Measurements from ENCODE around the gene FCHSD1.

FCHSD1 gene

DNA sequence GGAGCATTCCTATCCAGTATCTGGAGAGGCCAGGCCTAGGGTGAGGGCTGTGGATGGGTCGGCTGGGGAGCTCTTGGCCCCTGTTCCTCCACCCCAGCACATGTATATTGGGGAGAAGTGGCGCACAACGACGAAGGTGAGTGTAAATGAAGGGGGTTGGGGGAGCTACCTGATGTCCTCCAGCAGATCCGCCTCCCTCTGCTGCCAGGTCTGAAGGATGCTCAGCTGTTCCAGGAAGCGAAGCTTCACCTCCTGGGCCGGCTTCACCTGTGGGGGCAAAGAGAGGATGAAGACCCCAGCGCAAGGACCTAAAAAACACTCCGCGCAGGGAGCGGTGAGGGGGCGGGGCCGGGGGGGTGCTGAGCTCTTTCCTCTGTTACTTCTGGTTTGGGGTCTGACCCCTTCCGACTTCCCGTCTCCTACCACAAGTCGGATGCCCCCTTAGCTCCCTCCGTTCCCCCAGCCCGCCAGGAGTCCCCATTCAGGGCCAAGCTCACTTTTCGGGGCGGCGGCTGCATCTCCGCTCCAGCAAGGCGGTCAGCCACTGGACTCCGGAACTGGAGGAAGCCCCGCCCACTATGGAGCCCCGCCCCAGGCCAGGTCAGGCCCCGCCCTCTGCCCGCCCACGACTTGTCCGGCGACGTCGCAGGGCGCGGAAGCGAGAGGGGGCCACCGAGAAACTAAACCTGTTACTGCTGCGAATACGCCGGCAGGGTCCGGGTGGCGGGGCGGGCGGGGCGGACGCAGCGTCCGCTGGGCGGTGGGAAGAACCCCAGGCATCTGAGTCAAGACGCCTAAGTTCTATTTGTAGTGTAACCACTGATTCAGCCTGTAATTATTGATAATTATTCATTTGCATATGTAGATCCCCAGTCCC, at the start of gene FCHSD1:
Gene FCHSD1 (minus strand): TSS at position 568 of the 877 bp plus-strand sequence. CDS start 50 bp downstream, at position 518.
- DNase-seq = peak; percentile 32

DNA sequence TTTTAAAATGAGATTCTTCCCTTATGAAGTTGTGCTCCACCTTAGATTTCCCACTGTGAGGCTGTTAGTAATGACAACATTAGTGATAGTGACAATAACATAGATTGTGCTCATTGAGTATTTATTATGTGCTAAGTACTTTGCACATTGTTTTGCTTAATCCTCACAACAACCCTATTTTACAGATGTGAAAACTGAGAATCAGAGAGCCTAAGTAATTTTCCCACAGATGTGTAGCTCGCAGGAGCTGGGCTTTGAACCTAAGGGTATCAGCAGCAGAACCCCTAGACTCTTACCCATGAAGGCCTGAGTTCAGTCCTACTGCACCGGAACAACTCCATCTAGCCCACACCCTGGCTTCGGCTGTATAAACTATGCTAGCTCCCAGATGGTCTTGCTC, 46.4 kb upstream of the FCHSD1 start:
- DNase-seq = no peak

GRCh38 chr5:141696431-141696830, 45.2 kb upstream of the FCHSD1 start:
- no peak for DNase-seq

DNA sequence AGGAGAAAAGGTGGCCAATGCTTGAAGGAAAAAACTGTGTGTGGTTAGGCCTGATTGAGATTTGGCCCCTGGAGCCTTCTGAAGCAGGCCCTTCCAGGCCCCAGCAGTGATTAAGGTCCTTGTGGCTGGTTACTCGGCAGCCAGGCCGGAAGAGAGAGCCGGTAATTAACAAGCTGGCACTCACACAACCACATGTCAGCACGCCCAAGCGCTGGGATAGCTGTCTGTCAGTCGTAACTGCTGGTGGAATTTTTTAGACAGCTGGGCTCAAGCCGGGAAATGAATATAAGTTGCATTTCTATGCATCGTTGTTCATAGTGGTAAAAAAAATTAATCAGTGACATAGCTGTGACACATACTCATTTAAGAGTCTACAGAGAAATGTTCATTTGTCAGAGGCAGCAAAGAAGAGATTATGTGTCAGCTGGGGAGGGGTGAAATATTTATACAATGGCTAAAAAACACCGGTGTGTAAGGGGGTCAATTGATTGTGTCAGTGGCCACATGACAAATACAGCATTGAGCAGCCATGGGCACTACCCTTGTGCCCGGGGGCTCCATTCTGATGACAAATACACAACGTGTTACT, 44.5 kb upstream of the FCHSD1 start:
- no peak for DNase-seq

DNA sequence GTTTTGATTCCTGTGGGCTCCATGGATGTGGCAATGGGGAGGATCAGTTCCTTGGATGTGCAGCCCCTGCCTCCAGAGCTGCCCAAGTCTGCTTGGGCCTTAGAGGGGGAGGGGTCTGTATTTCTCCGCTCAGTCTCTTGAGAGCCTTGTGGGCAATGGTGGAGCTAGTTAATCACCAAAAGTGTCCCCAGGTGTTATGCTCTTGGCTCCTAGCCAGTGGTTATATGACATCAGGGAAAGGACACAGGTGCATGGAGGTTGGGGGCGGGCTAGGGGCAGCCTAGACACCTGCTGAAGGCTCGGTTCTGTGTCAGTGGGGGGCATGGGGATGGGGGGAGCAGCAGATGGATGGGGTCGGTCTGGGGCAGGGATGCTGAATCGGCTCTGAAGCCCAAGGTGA, 43.3 kb upstream of the FCHSD1 start:
- DNase-seq = peak; percentile 28

DNA sequence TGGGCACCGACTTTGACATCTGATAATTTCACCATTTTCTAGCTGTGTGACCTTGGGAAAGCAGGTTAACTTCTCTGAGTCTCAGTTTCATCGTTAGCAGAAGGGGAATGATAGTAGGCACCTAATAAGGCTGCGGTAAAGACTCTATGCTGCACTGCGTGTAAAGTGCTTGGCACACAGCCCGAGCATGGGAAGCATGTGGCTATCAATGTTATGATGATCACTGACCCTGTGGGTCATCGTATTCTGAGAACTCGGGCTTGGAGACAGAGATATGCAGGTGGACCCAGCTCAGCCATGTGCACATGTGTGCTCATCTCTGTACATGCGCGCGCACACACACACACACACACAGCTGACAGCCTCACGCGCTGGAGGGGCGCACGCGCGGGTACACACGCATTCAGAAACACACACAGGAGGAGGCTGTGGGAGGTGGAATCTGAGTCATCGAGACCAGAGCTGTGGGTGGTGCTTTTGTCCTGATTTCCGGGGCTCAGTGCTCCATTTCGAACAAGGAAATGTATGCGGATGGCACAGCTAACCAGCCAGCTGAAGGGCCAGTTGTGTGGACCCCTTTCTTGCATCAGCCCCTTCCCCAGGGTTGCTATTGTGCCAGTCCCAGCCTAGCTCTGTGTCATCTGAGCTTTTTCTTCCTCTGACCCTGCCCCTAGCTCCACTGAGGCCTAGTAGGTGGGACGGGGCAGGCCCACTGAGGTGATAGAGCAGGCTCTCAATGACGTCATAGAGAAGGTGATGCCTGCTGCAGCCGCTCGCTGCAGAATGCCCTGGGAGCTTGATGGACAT, 41.9 kb upstream of the FCHSD1 start:
- no peak for DNase-seq

DNA sequence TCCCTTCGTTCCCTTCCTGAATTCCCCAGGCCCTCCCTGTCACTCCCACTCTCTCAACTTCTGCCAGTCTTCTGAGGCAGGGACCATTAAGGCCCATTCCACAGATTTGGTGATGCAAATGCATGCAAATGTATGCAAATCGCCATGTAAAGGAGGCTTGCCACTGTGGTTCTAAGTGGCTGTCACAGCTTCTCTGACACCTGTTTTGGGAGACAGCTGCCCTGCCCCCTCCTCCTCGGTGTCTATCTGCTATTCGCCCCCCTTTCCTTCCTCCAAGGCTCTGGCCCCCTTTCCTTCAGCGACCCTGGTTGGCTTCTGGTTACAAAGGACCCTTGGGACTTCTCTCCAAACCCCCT, 41.3 kb upstream of the FCHSD1 start:
- no peak for DNase-seq

- DNase-seq = peak; percentile 70
These were observed 40.8 kb upstream of the FCHSD1 start for GRCh38 chr5:141691867-141692532.

- no peak for DNase-seq
These were observed 40.2 kb upstream of the FCHSD1 start for GRCh38 chr5:141691286-141691866.

GRCh38 chr5:141686648-141687416, 35.6 kb upstream of the FCHSD1 start:
- no peak for DNase-seq

DNA sequence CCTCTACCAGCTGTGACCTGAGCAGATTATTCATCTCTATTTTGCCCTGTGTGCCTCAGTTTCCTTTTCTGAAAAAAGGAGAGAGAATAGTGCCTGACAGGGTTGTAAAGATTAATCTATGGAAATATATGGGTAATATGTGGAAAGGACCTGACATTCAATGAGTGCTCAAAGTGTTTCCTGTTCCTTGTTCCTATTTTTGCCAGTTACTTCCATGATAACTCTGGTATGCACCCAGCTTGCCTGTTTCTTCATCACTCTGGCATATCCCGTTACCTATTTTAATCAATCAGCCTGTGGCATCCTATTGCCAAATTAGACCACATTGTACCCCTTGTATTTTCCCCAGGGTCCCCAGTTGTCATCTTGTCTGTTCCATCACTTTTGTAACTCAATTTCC, 34.4 kb upstream of the FCHSD1 start:
- no peak for DNase-seq

- no peak for DNase-seq
These were observed 32.5 kb upstream of the FCHSD1 start for GRCh38 chr5:141683596-141684141.

DNA sequence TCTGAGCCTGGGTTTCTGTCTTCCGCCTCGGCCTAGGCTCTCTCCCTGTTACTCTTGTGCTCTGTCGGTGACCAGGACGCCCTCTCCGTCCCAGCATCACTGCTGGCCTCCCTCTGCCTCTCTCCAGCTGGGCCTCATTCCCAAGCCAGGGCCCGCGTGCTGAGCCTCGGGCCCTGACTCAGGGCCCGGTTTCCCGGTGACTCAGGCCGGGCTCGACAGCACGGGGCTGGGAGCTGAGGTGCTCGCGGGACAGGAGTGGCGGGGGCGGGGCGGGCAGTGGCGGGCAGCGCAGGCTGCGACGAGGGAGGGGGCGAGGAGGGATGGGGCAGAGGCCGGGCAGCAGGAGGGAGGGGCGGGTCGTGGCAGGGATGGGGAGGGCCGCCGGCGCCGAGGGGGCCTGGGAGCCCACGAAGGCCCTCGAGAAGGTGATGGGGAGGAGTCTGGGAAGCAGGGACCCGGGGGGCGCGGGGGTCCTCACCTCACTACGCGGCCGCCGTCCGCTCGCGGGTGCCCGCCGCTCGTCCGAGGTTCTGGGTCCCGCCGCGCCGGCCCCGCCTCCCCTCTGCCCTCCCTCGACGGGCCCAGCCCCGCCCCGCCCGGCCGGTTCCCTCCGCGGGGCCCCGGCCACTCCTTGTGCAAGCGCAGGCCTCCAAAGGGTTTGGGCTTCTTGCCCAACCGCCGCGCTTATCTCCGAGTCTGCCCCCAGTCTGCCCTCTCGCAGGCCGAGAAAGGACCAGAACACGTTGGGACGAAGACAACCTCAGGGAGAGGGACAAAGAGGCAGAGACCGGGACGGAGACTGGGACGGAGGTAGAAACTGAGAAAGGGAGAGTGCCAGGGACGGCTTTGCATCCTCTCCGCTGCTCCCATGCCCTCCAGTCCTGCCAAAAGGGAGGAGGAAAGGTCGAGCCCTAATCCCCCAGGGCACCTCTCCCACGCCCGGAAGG, 30.8 kb upstream of the FCHSD1 start, which contains the start of gene ARAP3:
Gene ARAP3 (minus strand): TSS at position 536 of the 947 bp plus-strand sequence. CDS start 1,744 bp downstream, outside the sequence.
- DNase-seq = no peak

GRCh38 chr5:141681295-141681694, 30.1 kb upstream of the FCHSD1 start:
- no peak for DNase-seq

GRCh38 chr5:141680751-141681201, 29.6 kb upstream of the FCHSD1 start:
- DNase-seq = no peak

DNA sequence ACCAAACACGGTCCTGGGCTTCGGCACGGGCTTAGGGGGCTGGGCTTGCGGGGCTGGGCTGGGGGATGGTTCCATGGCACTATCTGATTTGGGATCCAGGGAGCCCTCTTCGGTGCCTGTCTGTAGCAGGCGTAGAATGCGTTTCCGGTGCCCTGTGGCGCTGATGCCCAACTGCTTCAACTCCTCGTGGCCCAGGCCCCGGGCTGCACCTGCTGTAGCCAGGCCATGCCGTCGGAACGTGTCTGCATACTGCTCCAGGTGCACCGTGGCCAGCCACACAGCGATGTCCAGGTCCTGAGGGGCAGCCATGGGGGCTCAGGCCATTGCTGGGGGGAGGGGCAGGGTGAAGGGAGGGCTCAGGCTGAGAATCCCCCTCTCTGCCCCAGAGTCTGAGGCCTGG, 29.0 kb upstream of the FCHSD1 start:
- no peak for DNase-seq

- no peak for DNase-seq
These were observed 26.2 kb upstream of the FCHSD1 start for GRCh38 chr5:141677415-141677814.

GRCh38 chr5:141675672-141676071, 24.5 kb upstream of the FCHSD1 start:
- no peak for DNase-seq

DNA sequence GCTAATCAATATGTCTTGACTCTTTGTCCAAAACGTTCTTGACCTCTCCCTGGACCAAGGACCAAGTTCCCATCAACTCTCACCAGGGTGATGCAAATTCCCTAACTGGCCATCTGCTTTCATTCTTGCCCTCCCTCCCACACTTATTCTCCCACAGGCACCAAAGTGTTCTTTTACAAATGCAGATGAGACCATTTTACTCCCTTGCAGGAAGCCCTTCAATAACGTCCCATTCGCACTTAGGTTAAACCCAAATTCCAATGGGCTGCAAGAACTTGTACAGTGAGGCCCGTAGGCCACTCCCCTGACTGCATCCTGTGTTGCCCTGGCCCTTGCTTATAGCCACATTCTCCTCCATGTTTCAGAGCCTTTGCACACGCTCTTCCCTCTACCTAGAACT, 23.5 kb upstream of the FCHSD1 start:
- DNase-seq = no peak
